Activated T-helper 17 cell treated with anti-CD3 and anti-CD28 coated beads, Interleukin-2, amount 50 U/mL, for 72 hours (primary cell): ENCODE measurements around the gene GPR4. TPM values are rescaled to one million over a fixed set of nuclear protein-coding genes. Genes with fewer than 3 reads are reported as not detected.

ENCODE experiments used
- ATAC-seq: fragments of 150-1000 bp; cut with Tn5 transposase; replicated peaks from 2 replicates; pipeline ENCODE4 v1.10.0; 2021; ENCODE audit warnings: mild to moderate bottlenecking, moderate library complexity
- H3K27ac Mint-ChIP-seq: one replicate; pipeline ENCODE4 v1.8.0; 2022; ENCODE audit warnings: mixed read lengths
- H3K27me3 Mint-ChIP-seq: one replicate; pipeline ENCODE4 v1.8.0; 2022; ENCODE audit warnings: mixed read lengths
- H3K36me3 Mint-ChIP-seq: one replicate; pipeline ENCODE4 v1.8.0; 2022; ENCODE audit warnings: low read depth, mild to moderate bottlenecking, mixed read lengths
- H3K4me1 Mint-ChIP-seq: one replicate; pipeline ENCODE4 v1.8.0; 2022; ENCODE audit warnings: mixed read lengths
- H3K4me3 Mint-ChIP-seq: one replicate; pipeline ENCODE4 v1.8.0; 2022; ENCODE audit warnings: mild to moderate bottlenecking, mixed read lengths
- H3K9me3 Mint-ChIP-seq: one replicate; pipeline ENCODE4 v1.8.0; 2022; ENCODE audit warnings: mixed read lengths
- total RNA-seq, 2 donors: library from RNA; stranded (reverse); gene quantifications; one replicate each; pipeline ENCODE4 v1.2.3, GENCODE V29; 2022

GPR4 gene
- total RNA-seq, 2 donors from 2014 or later = 0.13 TPM; not detected in 1

DNA sequence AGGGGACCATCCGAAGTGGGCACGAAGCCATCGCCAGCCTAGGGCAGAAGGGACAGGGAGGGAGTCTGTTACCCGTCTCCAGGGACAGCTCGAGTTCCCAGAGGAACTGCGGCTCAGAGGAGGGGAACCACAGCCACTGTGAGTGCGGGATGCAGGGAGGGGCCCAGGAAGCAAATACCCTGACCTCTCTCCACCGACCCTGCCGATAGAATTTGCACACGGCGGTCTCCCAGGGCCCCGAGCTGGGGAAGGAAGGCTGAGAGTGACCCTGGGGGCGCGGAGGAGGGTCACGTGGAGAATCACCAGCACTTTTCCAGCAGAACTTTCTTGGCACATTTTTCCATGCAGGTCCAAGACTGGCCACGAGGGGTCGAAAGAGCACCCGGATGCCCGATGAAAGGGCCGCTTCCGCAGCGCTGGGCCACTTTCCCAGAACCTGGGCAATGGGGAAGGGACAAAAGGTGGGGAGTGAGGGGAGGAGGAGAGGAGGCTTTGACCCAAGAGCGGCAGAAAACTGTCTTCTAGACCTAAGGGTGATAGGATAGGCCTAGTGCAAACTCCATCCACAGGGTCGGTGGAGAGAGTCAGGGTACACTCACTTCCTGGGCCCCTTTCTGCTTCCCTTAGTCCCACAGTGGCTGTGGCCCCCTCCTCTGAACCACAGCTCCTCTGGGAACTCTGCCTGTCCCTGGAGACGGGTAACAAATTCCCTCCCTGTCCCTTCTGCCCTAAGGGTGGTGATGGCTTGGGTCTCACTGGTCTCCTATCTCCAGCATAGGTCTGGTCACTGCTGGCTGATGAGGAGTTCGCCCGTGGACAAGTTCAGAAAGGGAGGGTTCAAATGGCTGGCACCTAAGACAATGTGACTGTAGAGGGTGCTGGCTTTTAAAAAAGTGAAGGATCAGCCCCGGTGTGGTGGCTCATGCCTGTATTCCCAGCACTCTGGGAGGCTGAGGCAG, 5.3 kb upstream of the GPR4 start:
- peaks cover 9% of the 10 kb centered on the region for H3K27me3 Mint-ChIP-seq
- no peaks in the 10 kb centered on the region for H3K9me3 Mint-ChIP-seq
- peak; percentile 70 for ATAC-seq
- H3K4me1 Mint-ChIP-seq = no peaks in the 10 kb centered on the region
- peaks cover 38% of the 10 kb centered on the region for H3K36me3 Mint-ChIP-seq
- H3K4me3 Mint-ChIP-seq = peak overlapping the region; percentile 52
- H3K27ac Mint-ChIP-seq = peak overlapping the region; percentile 91

DNA sequence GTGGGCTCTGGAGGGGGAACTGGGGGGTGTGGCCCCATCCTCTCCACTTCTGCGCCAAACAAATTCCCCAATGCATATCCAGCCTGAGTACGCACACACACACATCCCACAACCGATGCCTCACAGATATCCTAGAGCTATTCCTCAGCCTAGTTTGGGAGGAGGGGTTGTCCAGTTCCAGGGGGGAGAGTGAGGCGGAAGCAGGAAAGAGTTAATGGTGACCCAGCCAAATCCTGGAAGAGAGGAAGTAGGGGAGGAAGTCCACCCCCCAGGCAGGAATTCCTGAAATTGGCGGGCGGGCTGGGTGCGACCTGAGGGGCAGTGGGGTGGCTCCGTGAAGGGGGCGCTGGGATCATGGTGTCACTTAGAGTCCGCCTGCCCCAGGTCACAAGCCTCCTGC, 897 bp downstream of the GPR4 start:
- H3K36me3 Mint-ChIP-seq = peaks cover 9% of the 10 kb centered on the region
- H3K9me3 Mint-ChIP-seq = no peaks in the 10 kb centered on the region
- H3K27ac Mint-ChIP-seq = peak overlapping the region; percentile 58
- peak overlapping the region; percentile 9 for H3K4me3 Mint-ChIP-seq
- no peak for ATAC-seq
- H3K4me1 Mint-ChIP-seq = peaks cover 20% of the 10 kb centered on the region
- H3K27me3 Mint-ChIP-seq = peaks cover 62% of the 10 kb centered on the region

GRCh38 chr19:45600340-45600885, 1.6 kb downstream of the GPR4 start:
- H3K27me3 Mint-ChIP-seq = peaks cover 64% of the 10 kb centered on the region
- peaks cover 9% of the 10 kb centered on the region for H3K36me3 Mint-ChIP-seq
- peaks cover 20% of the 10 kb centered on the region for H3K4me1 Mint-ChIP-seq
- H3K27ac Mint-ChIP-seq = no peak overlapping the region
- H3K9me3 Mint-ChIP-seq = no peaks in the 10 kb centered on the region
- no peak overlapping the region for H3K4me3 Mint-ChIP-seq
- no peak for ATAC-seq

DNA sequence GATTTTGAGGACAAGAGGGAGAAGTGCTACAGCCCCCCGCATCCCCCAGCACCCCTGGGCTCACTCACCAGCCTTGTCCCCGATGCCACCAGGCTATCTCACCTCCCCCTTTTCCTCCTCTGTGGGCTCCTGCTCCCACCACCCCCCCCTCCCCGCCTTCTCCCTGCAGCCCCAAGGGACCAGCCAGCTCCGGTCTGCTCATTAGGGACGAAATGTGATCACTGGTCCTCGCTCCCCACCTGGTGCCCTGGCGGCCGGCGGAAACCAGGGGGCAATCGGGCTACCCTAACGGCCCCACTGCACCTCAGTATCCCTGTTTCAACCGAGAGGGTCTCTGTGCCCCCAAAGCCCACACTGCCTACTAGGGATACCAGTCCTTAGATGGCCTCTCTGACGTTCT, 2.7 kb downstream of the GPR4 start:
- no peak overlapping the region for H3K4me3 Mint-ChIP-seq
- H3K9me3 Mint-ChIP-seq = no peaks in the 10 kb centered on the region
- no peak for ATAC-seq
- H3K27ac Mint-ChIP-seq = no peak overlapping the region
- H3K4me1 Mint-ChIP-seq = peaks cover 20% of the 10 kb centered on the region
- H3K36me3 Mint-ChIP-seq = peaks cover 9% of the 10 kb centered on the region
- peaks cover 66% of the 10 kb centered on the region for H3K27me3 Mint-ChIP-seq

GRCh38 chr19:45598267-45599001, 3.6 kb downstream of the GPR4 start:
- Mint-ChIP-seq H3K4me1 (peaks cover 20% of the 10 kb centered on the region), H3K4me3 (peak overlapping the region; percentile 63), H3K36me3 (peaks cover 9% of the 10 kb centered on the region), H3K27ac (no peak overlapping the region), H3K27me3 (peaks cover 65% of the 10 kb centered on the region), H3K9me3 (no peaks in the 10 kb centered on the region)
- peak; percentile 40 for ATAC-seq

DNA sequence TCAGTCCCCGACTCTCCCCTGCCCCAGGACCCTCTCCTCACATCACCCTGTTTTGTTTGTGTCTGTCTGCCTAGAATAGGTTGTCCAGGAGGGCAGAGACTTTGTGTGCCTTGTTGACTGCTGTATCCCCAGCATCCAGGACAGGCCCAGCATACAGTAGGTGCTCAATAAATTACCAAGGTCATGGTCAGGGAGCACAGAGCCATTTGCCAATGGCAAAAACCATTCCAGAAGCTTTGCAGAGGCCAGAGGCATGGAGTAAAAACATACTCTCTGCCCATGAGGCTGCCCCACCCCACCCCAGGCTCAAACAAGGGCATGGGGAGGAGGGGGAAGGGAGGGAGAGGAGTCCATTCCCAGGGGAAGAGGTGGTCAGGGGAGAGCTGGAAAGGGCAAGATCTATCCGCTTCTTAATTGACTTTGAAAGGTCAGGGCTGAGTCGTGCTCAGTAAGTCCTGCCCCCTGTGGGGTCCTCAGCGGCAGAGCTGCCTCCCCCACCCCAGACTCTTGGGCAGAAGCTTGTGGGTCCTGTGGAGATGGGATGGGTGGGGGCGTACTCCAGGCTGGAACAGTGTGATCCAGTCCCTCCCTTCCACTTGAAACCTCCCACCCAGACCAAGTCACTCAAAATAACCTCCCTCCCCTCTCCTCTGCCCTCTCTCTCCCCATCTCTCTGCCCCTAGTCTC, 4.4 kb downstream of the GPR4 start:
- peaks cover 20% of the 10 kb centered on the region for H3K4me1 Mint-ChIP-seq
- no peak for ATAC-seq
- H3K27me3 Mint-ChIP-seq = peaks cover 59% of the 10 kb centered on the region
- peak overlapping the region; percentile 63 for H3K4me3 Mint-ChIP-seq
- H3K27ac Mint-ChIP-seq = no peak overlapping the region
- H3K36me3 Mint-ChIP-seq = peaks cover 9% of the 10 kb centered on the region
- no peaks in the 10 kb centered on the region for H3K9me3 Mint-ChIP-seq

DNA sequence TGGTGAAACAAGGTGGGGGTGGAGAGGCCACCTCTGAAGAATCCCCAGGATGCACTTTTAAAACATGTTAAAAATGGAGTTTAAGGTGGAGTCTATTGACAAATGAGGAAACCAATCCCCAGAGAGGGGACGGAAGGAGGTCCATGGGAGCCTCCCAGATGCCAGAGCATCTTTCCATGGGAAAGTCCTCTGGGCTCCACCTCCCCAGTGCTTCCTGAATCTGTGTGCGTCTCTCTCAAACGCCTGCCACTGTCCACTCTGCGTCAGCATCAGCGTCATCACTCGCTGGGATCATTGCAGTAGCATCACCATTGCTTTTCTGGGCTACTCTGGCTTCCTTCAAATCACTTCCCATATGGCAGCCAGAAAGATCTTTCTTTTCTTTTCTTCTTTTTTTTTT, 6.2 kb downstream of the GPR4 start:
- ATAC-seq = no peak
- Mint-ChIP-seq H3K27me3 (peaks cover 51% of the 10 kb centered on the region), H3K27ac (no peak overlapping the region), H3K4me3 (no peak overlapping the region), H3K4me1 (peaks cover 17% of the 10 kb centered on the region), H3K9me3 (no peaks in the 10 kb centered on the region), H3K36me3 (no peaks in the 10 kb centered on the region)

DNA sequence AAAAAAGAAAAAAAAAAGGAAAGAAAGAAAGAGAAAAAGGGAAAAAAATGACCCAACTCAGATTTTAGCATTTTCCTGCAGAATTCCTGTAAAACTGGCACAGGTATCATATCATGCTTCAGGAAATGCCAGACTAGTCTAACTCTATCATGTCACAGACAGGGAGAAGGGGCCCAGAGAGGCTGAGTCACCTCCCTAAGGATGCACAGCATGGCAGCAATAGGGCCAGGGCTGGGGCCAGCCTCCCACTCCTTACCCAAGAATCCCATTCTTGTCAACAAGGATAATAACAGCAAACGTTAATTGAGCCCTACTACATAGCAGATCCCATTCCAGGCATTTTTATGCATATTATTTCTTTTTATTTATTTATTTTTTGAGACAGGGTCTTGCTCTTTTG, 8.5 kb downstream of the GPR4 start:
- Mint-ChIP-seq H3K4me1 (peaks cover 7% of the 10 kb centered on the region), H3K9me3 (no peaks in the 10 kb centered on the region), H3K27me3 (peaks cover 37% of the 10 kb centered on the region), H3K36me3 (no peaks in the 10 kb centered on the region), H3K4me3 (no peak overlapping the region), H3K27ac (no peak overlapping the region)
- ATAC-seq = no peak

DNA sequence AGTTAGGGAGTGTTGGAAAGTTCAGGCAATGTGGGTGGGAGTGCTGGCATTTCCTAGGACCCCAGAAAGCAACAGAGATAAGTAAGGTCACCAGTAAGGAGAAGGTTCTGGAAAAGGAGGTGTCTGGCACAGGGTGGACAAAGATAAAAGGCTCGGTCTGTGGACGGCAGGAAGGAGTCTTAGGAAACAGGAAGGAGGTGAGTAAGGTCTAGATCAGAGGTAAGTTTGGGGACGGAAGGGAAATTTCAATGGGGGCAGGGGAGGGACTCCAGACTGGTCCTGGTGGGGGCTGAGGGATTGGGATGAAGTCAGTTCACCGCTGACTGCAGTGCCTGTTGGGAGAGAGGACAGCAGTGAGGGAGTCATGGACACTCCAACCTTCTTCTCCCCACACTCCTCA, 9.6 kb downstream of the GPR4 start:
- peaks cover 28% of the 10 kb centered on the region for H3K27me3 Mint-ChIP-seq

GRCh38 chr19:45591638-45592005, 10.4 kb downstream of the GPR4 start:
- Mint-ChIP-seq H3K27me3 (peaks cover 22% of the 10 kb centered on the region), H3K4me1 (peaks cover 6% of the 10 kb centered on the region), H3K27ac (no peak overlapping the region), H3K4me3 (no peak overlapping the region), H3K9me3 (no peaks in the 10 kb centered on the region), H3K36me3 (no peaks in the 10 kb centered on the region)
- ATAC-seq = no peak

More for the DNA sequence above, 9.6 kb downstream of the GPR4 start:
- Mint-ChIP-seq H3K36me3 (no peaks in the 10 kb centered on the region), H3K27ac (peak overlapping the region; percentile 40), H3K9me3 (no peaks in the 10 kb centered on the region), H3K4me3 (no peak overlapping the region), H3K4me1 (peaks cover 6% of the 10 kb centered on the region)
- no peak for ATAC-seq

DNA sequence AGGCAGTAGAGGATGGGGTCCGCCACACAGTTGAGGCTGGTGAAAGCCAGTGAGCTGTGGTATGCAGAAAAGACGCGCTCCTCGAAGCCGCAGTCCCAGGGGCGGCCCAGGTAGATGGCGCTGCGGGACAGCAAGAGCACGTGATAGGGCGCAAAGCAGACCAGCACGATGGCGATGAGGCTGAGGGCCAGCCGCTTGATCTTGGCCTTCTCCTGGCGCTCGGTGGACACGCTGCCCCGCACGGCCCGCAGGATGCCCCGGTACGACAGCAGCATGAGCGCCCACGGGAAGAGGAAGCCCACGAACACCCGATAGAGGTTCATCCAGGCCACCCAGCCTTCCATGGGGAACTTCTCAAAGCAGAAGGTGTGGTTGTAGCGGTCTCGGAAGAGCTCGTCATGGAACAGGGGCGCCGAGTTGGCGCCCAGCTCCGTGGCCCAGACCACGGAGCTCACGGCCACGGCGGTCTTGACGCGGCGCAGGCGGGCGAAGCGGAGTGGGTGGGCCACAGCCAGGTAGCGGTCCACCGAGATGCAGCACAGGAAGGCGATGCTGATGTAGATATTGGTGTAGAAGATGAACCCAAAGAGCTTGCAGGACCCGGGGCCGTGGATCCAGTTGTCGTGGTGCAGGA, 10.9 kb downstream of the GPR4 start:
- Mint-ChIP-seq H3K9me3 (no peaks in the 10 kb centered on the region), H3K27me3 (peaks cover 17% of the 10 kb centered on the region), H3K4me3 (peak overlapping the region; percentile 23), H3K4me1 (peaks cover 6% of the 10 kb centered on the region), H3K27ac (no peak overlapping the region), H3K36me3 (no peaks in the 10 kb centered on the region)
- peak; percentile 83 for ATAC-seq

GRCh38 chr19:45590300-45591003, 11.6 kb downstream of the GPR4 start:
- peaks cover 6% of the 10 kb centered on the region for H3K4me1 Mint-ChIP-seq
- H3K36me3 Mint-ChIP-seq = no peaks in the 10 kb centered on the region
- peaks cover 15% of the 10 kb centered on the region for H3K27me3 Mint-ChIP-seq
- no peak overlapping the region for H3K4me3 Mint-ChIP-seq
- H3K27ac Mint-ChIP-seq = no peak overlapping the region
- H3K9me3 Mint-ChIP-seq = no peaks in the 10 kb centered on the region
- no peak for ATAC-seq

DNA sequence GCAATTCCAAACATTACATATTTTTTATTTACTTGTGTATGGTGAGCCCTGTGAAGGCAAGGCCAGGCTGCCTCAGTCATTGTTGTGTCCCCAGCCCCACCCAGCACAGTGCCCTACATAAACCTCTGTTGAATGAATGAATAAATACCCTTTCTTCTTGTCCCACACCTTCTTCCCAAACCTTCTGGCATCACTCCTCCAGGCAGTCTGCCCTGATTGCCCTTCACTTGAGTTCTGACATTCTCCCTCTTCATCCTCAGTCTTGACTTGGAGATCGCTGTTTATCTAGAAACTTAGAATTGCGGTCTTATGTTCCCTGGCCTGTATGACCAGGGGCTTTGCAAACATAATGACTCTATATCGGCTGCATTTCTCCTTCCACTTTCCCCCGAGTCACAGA, 12.2 kb downstream of the GPR4 start:
- no peaks in the 10 kb centered on the region for H3K9me3 Mint-ChIP-seq
- no peak for ATAC-seq
- H3K36me3 Mint-ChIP-seq = no peaks in the 10 kb centered on the region
- H3K27me3 Mint-ChIP-seq = peaks cover 13% of the 10 kb centered on the region
- no peak overlapping the region for H3K4me3 Mint-ChIP-seq
- H3K27ac Mint-ChIP-seq = no peak overlapping the region
- peaks cover 12% of the 10 kb centered on the region for H3K4me1 Mint-ChIP-seq
